ENCODE results near the gene TGFB3. TPM values are rescaled to one million over a fixed set of nuclear protein-coding genes. Genes with fewer than 3 reads are reported as not detected.

The TGFB3 gene
- total RNA-seq, 1 experiment from 2014 or later: 12.8 TPM

DNA sequence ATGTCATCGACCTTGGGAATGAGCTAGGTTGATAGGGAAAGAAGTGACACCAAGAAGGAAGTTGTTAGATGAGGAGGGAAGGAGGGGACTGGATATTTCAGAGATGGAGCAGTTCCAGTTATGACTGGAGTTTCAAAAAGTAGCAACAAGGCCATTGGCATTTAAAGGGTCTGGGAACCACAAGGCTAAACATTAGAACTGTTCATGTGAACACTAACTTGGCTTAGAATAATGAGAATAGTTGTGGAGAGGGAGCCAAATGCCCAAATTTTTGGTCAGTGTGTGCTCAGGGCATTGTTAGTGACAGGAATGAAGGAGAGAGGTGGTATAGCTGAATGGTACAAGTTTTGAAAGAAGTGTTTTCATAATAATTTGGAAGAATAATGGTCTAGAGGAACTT is 20.6 kb upstream of the TGFB3 start:
- Histone ChIP-seq H3K27me3 (replicated peaks; ENCODE audit: insufficient read depth, low read depth, low read length, poor library complexity) (no peaks in the 10 kb centered on the region), H3K27ac (ENCODE audit: low read depth, low read length, poor library complexity, severe bottlenecking) (no peak overlapping the region), H3K4me1 (ENCODE audit: insufficient read depth, low read length, poor library complexity, severe bottlenecking) (no peaks in the 10 kb centered on the region), H3K9me3 (ENCODE audit: low read depth, low read length, poor library complexity, severe bottlenecking) (no peaks in the 10 kb centered on the region), H3K4me3 (ENCODE audit: low read depth, low read length, poor library complexity, severe bottlenecking) (no peak overlapping the region), H3K36me3 (ENCODE audit: insufficient read depth, low read length, poor library complexity, severe bottlenecking) (peaks cover 21% of the 10 kb centered on the region)
- BruUV-seq (replicated peaks): no TSS peak
- ChIA-PET POLR2A (ENCODE audit: low non-redundant PET) (no interaction called here), CTCF (no interaction called here)
- intact Hi-C loops (cut with micrococcal nuclease; ENCODE audit: unreplicated experiment): no loop called here
- TF ChIP-seq, protein P1, sequence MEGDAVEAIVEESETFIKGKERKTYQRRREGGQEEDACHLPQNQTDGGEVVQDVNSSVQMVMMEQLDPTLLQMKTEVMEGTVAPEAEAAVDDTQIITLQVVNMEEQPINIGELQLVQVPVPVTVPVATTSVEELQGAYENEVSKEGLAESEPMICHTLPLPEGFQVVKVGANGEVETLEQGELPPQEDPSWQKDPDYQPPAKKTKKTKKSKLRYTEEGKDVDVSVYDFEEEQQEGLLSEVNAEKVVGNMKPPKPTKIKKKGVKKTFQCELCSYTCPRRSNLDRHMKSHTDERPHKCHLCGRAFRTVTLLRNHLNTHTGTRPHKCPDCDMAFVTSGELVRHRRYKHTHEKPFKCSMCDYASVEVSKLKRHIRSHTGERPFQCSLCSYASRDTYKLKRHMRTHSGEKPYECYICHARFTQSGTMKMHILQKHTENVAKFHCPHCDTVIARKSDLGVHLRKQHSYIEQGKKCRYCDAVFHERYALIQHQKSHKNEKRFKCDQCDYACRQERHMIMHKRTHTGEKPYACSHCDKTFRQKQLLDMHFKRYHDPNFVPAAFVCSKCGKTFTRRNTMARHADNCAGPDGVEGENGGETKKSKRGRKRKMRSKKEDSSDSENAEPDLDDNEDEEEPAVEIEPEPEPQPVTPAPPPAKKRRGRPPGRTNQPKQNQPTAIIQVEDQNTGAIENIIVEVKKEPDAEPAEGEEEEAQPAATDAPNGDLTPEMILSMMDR (conservative IDR thresholded peaks at IDR 0.05; ENCODE audit: low read depth, low read length): no peak
- TF ChIP-seq EZH2 (IDR thresholded peaks at IDR 0.05; ENCODE audit: borderline replicate concordance, low read depth, low read length, poor library complexity, severe bottlenecking): no peak
- no peak for DNase-seq (ENCODE audit: low spot score)

DNA sequence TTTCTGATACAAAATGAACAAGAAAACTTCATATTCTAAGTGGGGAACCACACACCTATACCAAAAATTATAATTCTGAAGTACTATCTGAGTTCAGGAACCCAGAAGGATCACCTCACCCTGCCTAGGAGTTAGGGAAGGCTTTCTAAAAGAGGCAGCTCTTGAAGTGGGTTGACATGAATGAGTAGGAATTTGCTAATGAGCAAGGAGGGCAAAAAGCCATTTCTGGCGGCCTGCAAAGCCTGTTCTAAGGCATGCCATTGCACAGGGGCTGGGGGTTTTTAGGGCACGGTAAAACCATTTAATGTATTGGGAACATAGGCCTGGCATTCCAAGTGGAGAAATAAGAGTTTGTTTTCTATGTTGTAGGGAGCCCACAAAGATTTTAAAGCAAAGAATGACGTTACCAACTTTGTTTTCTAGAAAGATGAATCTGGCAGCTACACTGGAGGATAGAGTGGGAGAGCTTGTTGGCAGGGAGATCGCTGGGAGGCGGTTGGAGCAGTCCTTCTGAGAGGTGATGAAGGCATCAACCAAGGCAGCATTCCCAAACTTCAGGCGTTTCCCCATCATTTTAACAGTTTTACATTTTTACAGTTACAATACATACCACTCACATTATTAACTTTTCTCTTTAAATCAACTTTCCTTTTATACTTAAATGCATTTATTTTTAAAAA is 17.9 kb upstream of the TGFB3 start:
- H3K4me3 ChIP-seq (ENCODE audit: low read depth, low read length, poor library complexity, severe bottlenecking): no peak overlapping the region
- no peak for DNase-seq (ENCODE audit: low spot score)
- H3K27ac ChIP-seq (ENCODE audit: low read depth, low read length, poor library complexity, severe bottlenecking): no peak overlapping the region
- H3K27me3 ChIP-seq (replicated peaks; ENCODE audit: insufficient read depth, low read depth, low read length, poor library complexity): no peaks in the 10 kb centered on the region
- no peaks in the 10 kb centered on the region for H3K9me3 ChIP-seq (ENCODE audit: low read depth, low read length, poor library complexity, severe bottlenecking)
- H3K4me1 ChIP-seq (ENCODE audit: insufficient read depth, low read length, poor library complexity, severe bottlenecking): no peaks in the 10 kb centered on the region
- BruUV-seq (replicated peaks): no TSS peak
- ChIA-PET POLR2A (ENCODE audit: low non-redundant PET) (no interaction called here), CTCF (no interaction called here)
- peaks cover 11% of the 10 kb centered on the region for H3K36me3 ChIP-seq (ENCODE audit: insufficient read depth, low read length, poor library complexity, severe bottlenecking)
- intact Hi-C loops (cut with micrococcal nuclease; ENCODE audit: unreplicated experiment): no loop called here
- TF ChIP-seq EZH2 (IDR thresholded peaks at IDR 0.05; ENCODE audit: borderline replicate concordance, low read depth, low read length, poor library complexity, severe bottlenecking): no peak
- TF ChIP-seq, protein P1 (conservative IDR thresholded peaks at IDR 0.05; ENCODE audit: low read depth, low read length): no peak

DNA sequence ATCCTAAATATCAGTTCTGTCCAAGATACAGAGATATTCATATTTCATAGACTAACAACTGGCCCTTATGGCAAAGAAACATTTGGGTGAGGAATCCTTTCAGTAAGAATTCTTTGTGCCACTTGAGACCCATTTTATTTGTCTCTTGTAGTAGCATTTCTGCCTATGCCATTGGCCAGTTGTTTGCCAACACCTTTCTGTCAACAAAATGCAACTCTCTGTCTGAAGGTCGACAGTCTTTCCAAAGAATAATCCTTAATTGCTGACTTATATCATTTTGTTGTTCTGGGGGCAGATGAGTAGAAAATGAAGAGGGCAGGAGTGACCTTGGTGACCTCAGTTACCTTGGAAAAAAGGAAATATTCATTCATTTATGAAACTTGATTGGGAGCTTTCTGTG is 14.7 kb upstream of the TGFB3 start:
- Histone ChIP-seq H3K27me3 (replicated peaks; ENCODE audit: insufficient read depth, low read depth, low read length, poor library complexity) (no peaks in the 10 kb centered on the region), H3K9me3 (ENCODE audit: low read depth, low read length, poor library complexity, severe bottlenecking) (no peaks in the 10 kb centered on the region), H3K27ac (ENCODE audit: low read depth, low read length, poor library complexity, severe bottlenecking) (no peak overlapping the region), H3K4me1 (ENCODE audit: insufficient read depth, low read length, poor library complexity, severe bottlenecking) (no peaks in the 10 kb centered on the region), H3K4me3 (ENCODE audit: low read depth, low read length, poor library complexity, severe bottlenecking) (no peak overlapping the region), H3K36me3 (ENCODE audit: insufficient read depth, low read length, poor library complexity, severe bottlenecking) (peaks cover 11% of the 10 kb centered on the region)
- TF ChIP-seq EZH2 (IDR thresholded peaks at IDR 0.05; ENCODE audit: borderline replicate concordance, low read depth, low read length, poor library complexity, severe bottlenecking): no peak
- TF ChIP-seq, protein P1 (conservative IDR thresholded peaks at IDR 0.05; ENCODE audit: low read depth, low read length): no peak
- intact Hi-C loops (cut with micrococcal nuclease; ENCODE audit: unreplicated experiment): no loop called here
- ChIA-PET CTCF (no interaction called here), POLR2A (ENCODE audit: low non-redundant PET) (no interaction called here)
- BruUV-seq (replicated peaks): no TSS peak
- no peak for DNase-seq (ENCODE audit: low spot score)
